ENCODE results near the gene PGAM5. TPM values are rescaled to one million over a fixed set of nuclear protein-coding genes. Genes with fewer than 3 reads are reported as not detected.

Gene PGAM5
- 32.3 and 39.2 TPM in 2 replicates for total RNA-seq

DNA sequence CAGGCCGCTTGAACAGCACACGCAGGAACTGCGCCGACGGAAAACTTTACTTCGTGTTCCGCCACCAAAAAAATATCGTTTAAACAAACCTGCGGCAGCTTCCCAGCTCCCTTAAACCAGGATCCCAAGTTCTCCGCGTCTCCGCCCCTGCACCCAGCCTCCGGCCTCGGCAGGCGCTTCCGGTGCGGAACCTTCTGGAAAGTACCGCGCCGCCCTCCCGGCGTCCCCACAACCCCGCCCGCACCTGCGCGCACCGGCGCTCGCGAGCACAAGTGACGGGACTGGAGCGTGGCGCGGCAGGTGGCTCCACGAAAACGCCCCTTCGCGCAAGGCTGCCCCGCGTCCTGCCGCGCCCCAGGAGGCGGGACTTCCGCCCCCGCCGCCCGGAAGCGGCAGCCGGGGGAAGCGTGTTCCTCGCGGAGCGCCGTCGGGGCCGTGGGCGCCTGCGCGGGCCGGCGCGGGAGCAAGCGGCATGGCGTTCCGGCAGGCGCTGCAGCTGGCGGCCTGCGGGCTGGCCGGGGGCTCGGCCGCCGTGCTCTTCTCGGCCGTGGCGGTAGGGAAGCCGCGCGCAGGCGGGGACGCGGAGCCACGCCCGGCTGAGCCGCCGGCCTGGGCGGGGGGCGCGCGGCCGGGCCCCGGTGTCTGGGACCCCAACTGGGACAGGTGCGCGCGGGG is at the start of gene PGAM5:
Gene PGAM5 (plus strand): TSS at position 438 of the 675 bp plus-strand sequence. CDS start 35 bp downstream, at position 473.

DNA sequence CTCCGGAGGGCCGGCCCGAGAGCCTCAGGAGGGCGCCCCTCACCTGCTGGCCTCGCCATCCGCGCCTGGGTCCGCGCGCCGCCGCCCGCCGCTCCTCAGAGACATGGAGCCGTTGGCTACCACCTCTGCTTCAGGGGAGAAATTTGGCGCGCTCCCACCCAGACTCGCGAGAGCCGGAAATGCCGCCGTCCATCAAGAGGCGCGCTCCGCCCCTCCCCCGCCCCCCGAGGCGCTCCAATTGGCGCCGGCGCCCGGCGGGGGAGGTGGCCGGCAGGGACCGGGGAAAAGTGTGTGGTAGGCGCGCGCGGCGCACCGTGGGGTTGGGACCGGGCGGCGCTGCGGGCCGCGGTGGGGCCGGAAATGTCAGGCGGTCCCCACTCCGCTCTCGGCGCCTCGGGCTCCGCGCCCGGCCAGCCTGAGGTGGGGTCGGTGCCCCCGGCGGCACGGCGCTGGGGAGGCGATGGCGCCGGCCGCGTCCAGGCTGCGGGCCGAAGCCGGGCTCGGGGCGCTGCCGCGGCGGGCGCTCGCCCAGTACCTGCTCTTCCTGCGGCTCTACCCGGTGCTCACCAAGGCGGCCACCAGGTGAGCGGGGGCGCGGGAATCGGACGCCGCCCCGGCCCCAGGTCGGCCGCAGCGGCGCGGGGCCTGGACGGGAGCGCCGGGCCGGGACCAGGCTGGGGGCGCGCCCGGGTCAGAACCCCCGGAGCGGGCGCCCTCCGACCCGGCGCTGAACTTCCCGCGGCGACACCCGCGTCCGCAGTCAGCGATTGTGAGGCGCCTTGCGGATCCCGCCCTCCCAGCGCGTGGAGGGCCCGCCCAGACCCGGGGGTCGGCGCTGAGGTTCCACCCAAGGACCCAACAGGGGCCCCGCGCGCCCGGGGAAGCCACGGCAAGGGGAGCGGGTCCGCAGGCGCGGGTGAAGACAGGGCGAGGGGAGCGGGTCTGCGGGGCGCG is 23.2 kb upstream of the PGAM5 start, which contains the start of the genes POLE and PXMP2:
Gene POLE (minus strand): TSS at position 132 of the 954 bp plus-strand sequence. CDS start 27 bp downstream, at position 105.
Gene PXMP2 (plus strand): TSS at position 377 of the 954 bp plus-strand sequence. CDS start 84 bp downstream, at position 461.

DNA sequence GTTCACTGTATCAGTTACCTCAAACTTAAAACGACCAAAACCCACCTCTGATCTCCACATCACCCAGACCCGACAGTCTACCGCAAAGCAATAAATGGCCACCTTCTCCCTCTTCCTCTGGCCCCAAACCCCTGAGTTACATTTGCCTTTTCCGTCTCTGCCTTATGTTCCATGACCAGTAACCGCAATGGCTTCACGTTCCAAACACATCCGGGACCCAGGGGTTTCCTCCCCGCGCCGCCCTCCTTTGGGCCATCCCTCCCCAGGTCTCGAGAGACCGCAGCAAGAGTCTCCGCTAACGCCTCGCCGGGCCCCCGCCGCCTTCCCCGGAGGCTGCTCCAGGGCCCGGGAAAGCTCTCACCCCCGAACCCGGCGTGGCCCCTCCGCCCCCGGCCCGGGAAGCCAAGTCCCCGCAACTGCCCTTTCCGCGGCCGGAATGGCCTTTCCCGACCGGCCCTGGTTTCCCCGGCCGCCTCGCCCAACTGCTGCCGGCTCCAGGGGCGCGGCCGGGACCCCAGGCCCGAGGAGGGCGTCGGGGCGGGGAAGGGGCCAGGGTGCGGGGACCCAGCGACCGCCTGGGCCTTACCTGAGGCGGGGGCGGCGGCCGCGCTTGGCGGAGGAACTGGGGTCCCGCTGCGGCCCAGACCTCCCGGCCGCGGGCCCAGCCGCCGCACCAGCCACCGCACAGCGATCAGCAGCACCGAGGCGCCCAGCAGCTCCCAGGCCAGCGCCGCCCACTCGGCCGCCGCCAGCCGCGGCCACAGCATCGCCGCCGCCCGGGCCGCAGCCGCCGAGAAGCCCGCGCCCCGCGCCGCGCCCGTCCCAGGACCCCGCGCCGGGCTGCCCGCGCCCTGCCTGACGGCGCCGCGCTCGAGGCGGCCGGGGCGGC is 50.6 kb downstream of the PGAM5 start, which contains the start of gene ANKLE2:
Gene ANKLE2 (minus strand): TSS at position 801 of the 889 bp plus-strand sequence. CDS start 34 bp downstream, at position 767.

Other genes with a start within 250 kb of the PGAM5 start
- gene FBRSL1, start 220.7 kb upstream of the PGAM5 start, total RNA-seq: 5.1 and 5.5 TPM in 2 replicates
- 2.8 TPM in 1 of 2 replicates, not detected in the other for gene LRCOL1, start 100.3 kb upstream of the PGAM5 start, total RNA-seq
- not detected in 2 replicates for gene P2RX2, start 92.1 kb upstream of the PGAM5 start, total RNA-seq
- 15.9 and 21.8 TPM in 2 replicates for gene POLE, start 23.5 kb upstream of the PGAM5 start, total RNA-seq
- 25.9 and 40.1 TPM in 2 replicates for gene PXMP2, start 23.3 kb upstream of the PGAM5 start, total RNA-seq
- gene ANKLE2, start 51.0 kb downstream of the PGAM5 start, total RNA-seq: 51.3 and 58.5 TPM in 2 replicates
- 58.5 and 74.6 TPM in 2 replicates for gene GOLGA3, start 118.0 kb downstream of the PGAM5 start, total RNA-seq
- 33.5 and 39.5 TPM in 2 replicates for gene CHFR, start 176.8 kb downstream of the PGAM5 start, total RNA-seq
- 2.1 and 3.5 TPM in 2 replicates for gene ZNF605, start 245.5 kb downstream of the PGAM5 start, total RNA-seq

Data from myometrial cell (primary cell).